Activated CD4-positive, CD25-positive, alpha-beta regulatory T cell (primary cell): ENCODE measurements around the gene ANTXR2.

ENCODE experiments used
- DNase-seq, 4 experiments: peaks; one replicate each; lab custom pipeline; 2025; lab: John Stamatoyannopoulos, UW

ANTXR2 gene

DNA sequence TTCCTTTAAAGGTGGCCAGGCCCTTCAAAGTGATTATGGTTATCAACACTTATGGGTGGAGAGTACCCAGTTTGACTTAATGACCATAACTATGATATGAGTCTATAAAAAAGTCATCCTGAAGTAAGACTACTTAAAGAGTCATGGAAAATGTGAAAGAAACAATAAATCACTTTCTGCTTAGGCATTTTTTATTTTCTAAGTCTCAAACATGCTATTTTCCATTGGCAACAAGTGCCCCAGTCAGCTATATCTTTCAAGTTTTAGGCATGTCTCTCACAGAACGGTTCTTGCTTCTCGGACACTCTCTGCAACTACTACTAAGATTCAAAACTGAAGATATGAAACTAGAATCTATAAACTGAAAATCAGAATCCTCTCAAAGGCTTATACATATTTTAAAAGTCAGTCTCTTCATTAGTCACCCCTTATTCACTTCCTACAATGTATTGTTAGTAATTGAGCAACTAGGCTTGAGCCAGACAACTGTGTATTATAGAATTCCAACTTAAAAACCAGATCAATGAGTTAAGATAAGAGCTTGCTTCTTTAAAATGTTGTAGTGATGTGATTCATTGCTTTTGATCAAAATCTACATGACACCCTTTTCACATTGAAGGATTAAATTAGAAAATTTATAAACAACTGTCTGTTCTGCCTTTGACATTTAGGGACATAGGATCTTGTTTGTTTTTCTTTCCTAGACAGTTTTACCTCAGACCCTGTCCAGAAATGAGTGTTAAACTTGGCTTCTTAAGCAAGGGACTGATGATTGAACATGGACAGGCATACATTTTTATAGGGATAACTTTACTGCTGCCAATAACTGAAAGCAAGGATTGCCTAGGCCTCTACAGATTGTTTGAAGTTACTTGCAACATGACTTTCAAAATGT, 2.9 kb downstream of the ANTXR2 start:
- DNase-seq, result no peak

GRCh38 chr4:80069108-80069836, 3.8 kb downstream of the ANTXR2 start:
- no peak for DNase-seq

GRCh38 chr4:80065601-80066000, 7.4 kb downstream of the ANTXR2 start:
- DNase-seq, result no peak

DNA sequence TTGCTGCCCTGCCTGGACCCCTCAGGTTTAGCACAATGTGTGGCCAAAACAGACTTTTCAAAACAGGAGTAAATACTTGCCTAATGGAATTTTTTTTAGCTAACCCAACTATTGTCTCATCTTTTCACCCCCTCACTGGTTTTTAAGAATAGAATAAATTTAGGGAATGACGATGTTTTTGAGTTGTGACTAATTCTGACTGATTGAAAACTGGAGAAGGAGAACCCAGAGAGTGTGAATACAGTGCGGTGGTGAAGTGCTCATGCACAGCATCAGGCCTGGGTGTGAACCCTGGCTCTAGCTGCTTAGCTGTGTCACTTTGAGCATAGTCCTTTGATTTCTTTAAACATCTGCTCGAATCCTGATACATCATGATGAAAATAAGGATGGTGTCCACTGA, 10.5 kb downstream of the ANTXR2 start:
- no peak for DNase-seq

DNA sequence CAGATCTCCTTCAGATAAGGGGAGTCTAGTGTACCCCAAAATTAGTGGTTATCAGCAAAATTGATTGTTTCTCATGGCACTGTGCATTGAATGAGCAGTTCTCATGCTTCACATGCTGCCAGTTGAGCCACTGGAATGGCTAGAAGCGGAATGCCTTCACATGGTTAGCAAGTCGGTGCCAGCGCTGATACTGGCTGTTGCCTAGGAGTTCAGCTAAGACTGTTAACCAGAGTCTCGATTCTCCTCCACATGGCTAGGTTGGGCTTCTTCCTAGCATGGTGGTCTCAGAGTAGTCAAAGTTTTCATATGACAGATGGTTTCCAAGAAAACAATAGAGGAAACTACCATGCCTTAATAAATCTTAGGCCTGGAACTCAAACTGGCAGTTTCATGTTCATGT, 12.2 kb downstream of the ANTXR2 start:
- no peak for DNase-seq

- no peak for DNase-seq
These were observed 14.3 kb downstream of the ANTXR2 start for GRCh38 chr4:80058740-80059139.

GRCh38 chr4:80054375-80054774, 18.7 kb downstream of the ANTXR2 start:
- DNase-seq, result no peak

GRCh38 chr4:80053140-80053910, 19.7 kb downstream of the ANTXR2 start:
- DNase-seq, result no peak

DNA sequence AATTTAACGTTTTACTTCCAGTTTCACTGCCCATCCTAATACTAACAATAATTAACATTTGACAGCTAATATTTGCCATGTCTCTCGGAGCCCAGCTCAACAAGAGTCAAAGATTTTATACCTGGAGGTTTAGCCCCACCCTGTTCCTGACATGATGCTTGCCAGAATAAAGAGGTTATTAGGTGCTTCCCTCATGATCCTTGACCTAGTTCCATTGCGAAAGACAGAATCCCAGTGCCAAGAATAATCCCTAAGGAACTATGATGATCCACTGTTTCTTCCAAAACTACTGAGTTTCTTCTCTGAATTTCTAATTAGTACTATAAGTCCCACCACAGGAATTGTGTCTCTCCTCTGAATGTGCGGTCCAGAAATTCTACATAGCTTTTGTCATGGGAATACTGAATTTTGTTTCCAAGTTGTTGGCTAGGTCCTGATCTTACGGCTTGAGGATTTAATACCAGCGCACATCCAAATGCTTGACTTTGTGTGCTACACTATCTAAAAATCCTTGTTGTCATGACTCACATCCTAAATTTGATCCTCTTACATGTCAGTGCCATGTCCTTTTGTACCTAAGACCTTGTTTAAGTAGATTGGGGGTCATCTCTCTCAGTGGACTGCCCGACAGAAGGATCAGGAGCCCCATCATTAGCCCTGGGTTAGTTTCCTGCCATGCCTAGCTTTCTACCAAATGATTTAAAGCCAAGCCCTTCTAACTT, 23.1 kb downstream of the ANTXR2 start:
- DNase-seq, result no peak

DNA sequence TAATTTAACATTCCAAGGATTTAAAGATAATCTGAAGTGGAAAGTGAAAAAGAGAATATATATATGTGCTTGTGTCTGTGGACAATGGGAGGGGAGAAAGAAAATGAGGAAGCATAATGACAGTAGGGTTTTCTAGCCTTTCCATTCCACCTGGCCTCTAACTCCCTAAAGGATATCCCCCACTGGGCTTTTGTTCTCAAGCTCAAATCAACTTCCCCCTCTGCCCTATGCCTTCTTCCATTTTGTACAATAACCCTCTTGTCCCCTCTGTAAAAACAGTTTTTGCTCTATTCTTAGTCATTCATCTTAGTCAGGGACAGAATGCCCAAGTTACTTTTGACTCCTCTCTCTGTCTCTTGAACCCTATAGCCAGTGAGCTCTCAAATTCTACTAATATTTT, 23.6 kb downstream of the ANTXR2 start:
- DNase-seq, result no peak

DNA sequence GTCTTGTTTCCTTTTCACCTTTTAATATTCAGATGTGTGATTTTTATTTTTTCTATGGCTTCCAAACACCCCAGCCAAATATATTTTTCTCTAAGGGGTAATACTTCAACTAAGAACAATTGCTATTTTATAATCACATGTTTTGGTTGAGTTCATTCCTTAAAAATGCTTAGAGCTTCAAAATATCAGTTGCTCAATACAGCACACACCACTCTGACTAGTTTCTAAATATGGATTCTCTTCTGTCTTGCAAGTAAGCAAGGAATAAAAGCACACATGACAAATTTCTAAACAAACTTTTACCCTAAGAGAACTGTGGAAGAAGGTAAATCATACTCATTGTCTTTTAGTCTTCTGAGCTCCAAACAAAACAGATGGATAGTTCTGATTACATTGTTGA, 27.2 kb downstream of the ANTXR2 start:
- DNase-seq, result no peak

- no peak for DNase-seq
These were observed 29.5 kb downstream of the ANTXR2 start for GRCh38 chr4:80043541-80043940.

- no peak for DNase-seq
These were observed 30.2 kb downstream of the ANTXR2 start for GRCh38 chr4:80042821-80043220.

DNA sequence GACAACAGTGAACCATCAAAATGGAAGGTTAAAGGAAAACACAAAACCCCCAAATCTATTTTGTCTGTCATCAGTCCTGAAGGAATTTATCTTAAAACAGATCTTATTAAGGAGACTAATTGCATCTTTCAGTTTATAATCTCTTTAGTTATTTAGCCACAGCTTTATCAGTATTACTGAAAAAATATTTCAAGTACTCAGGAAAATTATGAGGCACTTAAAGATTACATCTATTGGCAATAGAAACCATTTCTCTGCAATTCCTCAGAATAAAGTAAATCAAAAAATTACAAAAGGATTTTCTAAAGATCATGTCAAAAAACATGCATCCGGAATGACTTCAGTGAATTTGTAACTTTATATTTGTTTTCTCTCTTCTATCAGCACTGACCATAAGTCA, 35.2 kb downstream of the ANTXR2 start:
- DNase-seq, result no peak

- no peak for DNase-seq
These were observed 35.9 kb downstream of the ANTXR2 start for GRCh38 chr4:80036949-80037685.

DNA sequence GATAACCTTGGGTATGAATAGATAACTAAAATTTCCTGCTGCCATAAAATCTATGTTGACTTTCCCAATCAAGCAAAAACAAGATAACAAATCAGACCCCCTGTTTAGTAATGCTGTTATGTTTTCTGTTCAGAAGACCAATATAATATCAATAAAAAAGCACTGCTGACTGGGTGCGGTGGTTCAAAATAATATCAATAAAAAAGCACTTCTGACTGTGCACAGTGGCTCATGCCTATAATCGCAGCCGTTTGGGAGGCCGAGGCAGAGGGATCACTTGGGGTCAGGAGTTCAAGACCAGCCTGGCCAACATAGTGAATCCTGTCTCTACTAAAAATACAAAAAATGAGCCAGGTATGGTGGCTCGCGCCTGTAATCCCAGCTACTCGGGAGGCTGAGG, 36.7 kb downstream of the ANTXR2 start:
- DNase-seq, result no peak

DNA sequence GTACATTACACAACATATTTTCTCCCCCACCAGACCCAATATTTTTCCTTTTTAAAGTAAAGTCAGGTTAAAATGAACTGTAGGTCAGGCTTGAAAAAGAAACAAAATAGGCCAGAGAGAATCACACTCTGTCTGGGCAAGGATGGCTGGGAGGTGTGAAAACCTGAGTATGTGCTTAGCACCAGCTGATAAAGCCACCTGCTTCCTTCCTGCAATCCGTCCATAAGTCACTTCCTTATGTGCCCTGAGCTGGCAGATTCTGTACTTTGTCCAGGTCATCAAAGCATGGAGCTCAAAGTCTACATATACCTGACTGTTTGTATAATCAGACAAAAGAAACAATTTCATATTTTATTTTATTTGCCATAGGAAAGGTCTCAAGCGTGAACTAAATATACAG, 37.7 kb downstream of the ANTXR2 start:
- no peak for DNase-seq

DNA sequence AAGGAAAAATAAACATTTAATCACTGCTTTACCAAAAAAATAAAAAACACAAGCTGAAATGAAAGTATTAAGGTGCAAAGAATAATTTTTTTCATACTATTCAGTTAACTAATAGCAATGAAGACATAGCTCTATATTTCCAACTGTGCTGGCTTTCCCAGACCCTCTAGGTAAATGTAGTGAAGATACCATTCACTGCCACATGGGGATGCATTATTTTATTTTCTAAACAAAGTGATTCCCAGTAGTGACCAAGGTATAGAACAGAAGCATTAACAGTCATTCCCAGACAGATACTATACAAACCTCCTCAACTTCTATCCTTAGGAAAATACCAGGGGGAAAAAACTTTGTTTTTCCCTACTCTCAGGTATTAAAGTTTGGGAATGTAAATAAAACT, 39.4 kb downstream of the ANTXR2 start:
- no peak for DNase-seq

- DNase-seq, result no peak
These were observed 43.7 kb downstream of the ANTXR2 start for GRCh38 chr4:80029364-80029763.

GRCh38 chr4:80027611-80028010, 45.4 kb downstream of the ANTXR2 start:
- no peak for DNase-seq

GRCh38 chr4:80026100-80026499, 46.9 kb downstream of the ANTXR2 start:
- no peak for DNase-seq
